ENCODE results near the gene FILIP1L. TPM values are rescaled to one million over a fixed set of nuclear protein-coding genes. Genes with fewer than 3 reads are reported as not detected.

FILIP1L gene
- total and polyA plus RNA-seq, 2 of the 8 experiments (the other 6 are each of a cell fraction or from before 2014, with no cell fraction given), result 0.06 to 0.09 TPM

DNA sequence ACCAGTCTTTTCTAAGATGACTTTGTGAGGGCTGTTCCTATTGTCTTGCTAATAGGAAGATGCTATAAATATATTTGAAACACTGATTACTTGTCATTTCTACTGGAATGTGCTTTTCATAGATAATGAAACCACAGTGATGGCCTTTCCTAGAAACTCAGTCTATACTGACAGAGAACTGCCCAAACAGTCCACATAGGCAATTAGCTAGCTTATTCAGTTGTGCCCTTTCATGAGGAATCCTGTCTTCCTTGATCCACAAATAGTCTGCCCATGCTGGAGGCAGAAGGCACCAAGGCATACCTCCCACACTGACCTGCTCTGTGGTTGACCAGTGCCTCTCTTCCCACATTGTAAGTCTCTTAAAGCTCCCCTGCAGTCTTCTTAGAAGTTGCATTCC, 160.7 kb downstream of the FILIP1L start:
- H2BK12ac ChIP-seq (ENCODE audit: low read depth, low read length), result no peak overlapping the region
- H3K27ac ChIP-seq (ENCODE audit: low read depth, low read length), result no peak overlapping the region
- no peak overlapping the region for H2BK15ac ChIP-seq (ENCODE audit: low read length)
- H3K4me1 ChIP-seq (replicated peaks in 1 of 4; ENCODE audit: control insufficient read depth in 3 of 4, insufficient read depth in 4 of 4, low read length in 3 of 4), result no peaks in the 10 kb centered on the region; a peak in 2 of 7 replicates
- ChIA-PET POLR2A (ENCODE audit: partially characterized antibody) (no interaction called here), CTCF (ENCODE audit: partially characterized antibody) (interaction anchor here (1.2 kb wide), 1 partner anchor 75 kb away, joined by 3 read pairs; no protein-coding TSS in a partner anchor)
- no peak overlapping the region for H2AK5ac ChIP-seq (ENCODE audit: low read depth, low read length)
- H3K9me3 ChIP-seq (ENCODE audit: insufficient read depth in 2 of 2, low read depth in 1 of 2, low read length in 1 of 2), result no peaks in the 10 kb centered on the region
- peaks cover 5% of the 10 kb centered on the region; the same call in 1 of the 2 replicates for H3K79me1 ChIP-seq (ENCODE audit: low read depth, low read length)
- no peak for DNase-seq (ENCODE audit: low read depth in 1 of 2, low spot score in 2 of 2)
- H2BK120ac ChIP-seq (replicated peaks; ENCODE audit: low read depth, low read length), result no peak overlapping the region
- no peak overlapping the region for H2BK20ac ChIP-seq (ENCODE audit: low read length)
- H3K4me3 ChIP-seq (ENCODE audit: extremely low read depth in 1 of 4, insufficient read depth in 2 of 4, low read depth in 3 of 4, low read length in 4 of 4), result no peak overlapping the region
- H3K4me2 ChIP-seq (ENCODE audit: insufficient read depth in 1 of 2, low read depth in 2 of 2, low read length in 2 of 2), result no peak overlapping the region
- no peak overlapping the region for H4K91ac ChIP-seq (replicated peaks; ENCODE audit: insufficient read length, low read length)
- H4K20me1 ChIP-seq (replicated peaks in 1 of 2; ENCODE audit: control insufficient read depth in 1 of 2, insufficient read depth in 2 of 2, low read length in 2 of 2), result no peaks in the 10 kb centered on the region
- peaks cover 0 to 2% of the 10 kb centered on the region in 2 experiments; a peak in 1 of 4 replicates for H3K79me2 ChIP-seq (ENCODE audit: control insufficient read depth in 1 of 2, insufficient read depth in 2 of 2, low read length in 2 of 2)
- H3K36me3 ChIP-seq (ENCODE audit: control insufficient read depth in 2 of 4, insufficient read depth in 4 of 4, low read length in 3 of 4), result no peaks in the 10 kb centered on the region
- H2AFZ ChIP-seq (ENCODE audit: low read length), result no peak overlapping the region
- H3K23ac ChIP-seq (ENCODE audit: insufficient read length), result no peak overlapping the region
- H3K9ac ChIP-seq (replicated peaks in 1 of 4; ENCODE audit: extremely low read depth in 1 of 4, low read depth in 3 of 4, low read length in 3 of 4), result no peak overlapping the region
- H4K5ac ChIP-seq (ENCODE audit: insufficient read length, low read depth, low read length), result no peak overlapping the region
- no peaks in the 10 kb centered on the region for H3K27me3 ChIP-seq (replicated peaks in 1 of 4; ENCODE audit: control insufficient read depth in 3 of 4, extremely low read depth in 1 of 4, insufficient read depth in 3 of 4, low read length in 3 of 4)
- H3K23me2 ChIP-seq (ENCODE audit: low read depth, low read length), result no peaks in the 10 kb centered on the region
- H4K8ac ChIP-seq (ENCODE audit: extremely low read depth, insufficient read depth, low read length), result no peak overlapping the region
- no peak for FAIRE-seq
- H3K56ac ChIP-seq (replicated peaks; ENCODE audit: insufficient read length, low read depth, low read length), result no peak overlapping the region
- H3K18ac ChIP-seq (ENCODE audit: extremely low read depth, low read length), result no peak overlapping the region
- no peak overlapping the region for H3K4ac ChIP-seq (replicated peaks; ENCODE audit: insufficient read length, low read depth, low read length)
- H3K14ac ChIP-seq (ENCODE audit: insufficient read length), result no peak overlapping the region
- H2BK5ac ChIP-seq (ENCODE audit: low read depth, low read length), result no peak overlapping the region
- TF ChIP-seq RXRA (IDR thresholded peaks at IDR 0.05; ENCODE audit: insufficient read depth, low read depth, low read length) (no peak), SRF (IDR thresholded peaks at IDR 0.05; ENCODE audit: low read depth, low read length) (no peak), NRF1 (IDR thresholded peaks at IDR 0.05; ENCODE audit: low read depth, low read length) (no peak), PHF8 (conservative IDR thresholded peaks at IDR 0.05; ENCODE audit: low read depth, low read length) (no peak), TEAD4 (IDR thresholded peaks at IDR 0.05; ENCODE audit: low read depth, low read length) (no peak), BACH1 (IDR thresholded peaks at IDR 0.05; ENCODE audit: low read length) (no peak), SIN3A (conservative IDR thresholded peaks at IDR 0.05 in 1 of 2, IDR thresholded peaks at IDR 0.05 in 1 of 2; ENCODE audit: low read depth in 1 of 2, low read length in 2 of 2) (no peak), KDM5A (IDR thresholded peaks at IDR 0.05; ENCODE audit: low read length) (no peak), BCL11A (IDR thresholded peaks at IDR 0.05; ENCODE audit: low read depth in 2 of 2, low read length in 2 of 2) (no peak), ZNF274 (IDR thresholded peaks at IDR 0.05; ENCODE audit: borderline replicate concordance, extremely low read depth, low read length) (no peak), SP1 (IDR thresholded peaks at IDR 0.05; ENCODE audit: low read depth, low read length) (no peak), TAF7 (optimal IDR thresholded peaks at IDR 0.05; ENCODE audit: borderline replicate concordance, low read depth, low read length) (no peak)
- TF ChIP-seq, protein P1, sequence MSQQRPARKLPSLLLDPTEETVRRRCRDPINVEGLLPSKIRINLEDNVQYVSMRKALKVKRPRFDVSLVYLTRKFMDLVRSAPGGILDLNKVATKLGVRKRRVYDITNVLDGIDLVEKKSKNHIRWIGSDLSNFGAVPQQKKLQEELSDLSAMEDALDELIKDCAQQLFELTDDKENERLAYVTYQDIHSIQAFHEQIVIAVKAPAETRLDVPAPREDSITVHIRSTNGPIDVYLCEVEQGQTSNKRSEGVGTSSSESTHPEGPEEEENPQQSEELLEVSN (IDR thresholded peaks at IDR 0.05), result no peak
- TF ChIP-seq, protein P2, sequence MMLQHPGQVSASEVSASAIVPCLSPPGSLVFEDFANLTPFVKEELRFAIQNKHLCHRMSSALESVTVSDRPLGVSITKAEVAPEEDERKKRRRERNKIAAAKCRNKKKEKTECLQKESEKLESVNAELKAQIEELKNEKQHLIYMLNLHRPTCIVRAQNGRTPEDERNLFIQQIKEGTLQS (IDR thresholded peaks at IDR 0.05; ENCODE audit: insufficient read depth, low read depth, low read length), result no peak

All from H1 (cell line).